ACHN (cell line): ENCODE results near the gene SIPA1.

Source experiments
- DNase-seq: peaks from one replicate; pipeline ENCODE4 v3.0.0-alpha.2; 2015
- in situ Hi-C: cut with HindIII; loops from 2 replicates; pipeline ENCODE4 v1.10.0; 2017; ENCODE audit warnings: low sequenced_read_pairs, low pct_ligation_motif_present, low pct_unique_long_range_greater_than_20kb

Gene SIPA1

DNA sequence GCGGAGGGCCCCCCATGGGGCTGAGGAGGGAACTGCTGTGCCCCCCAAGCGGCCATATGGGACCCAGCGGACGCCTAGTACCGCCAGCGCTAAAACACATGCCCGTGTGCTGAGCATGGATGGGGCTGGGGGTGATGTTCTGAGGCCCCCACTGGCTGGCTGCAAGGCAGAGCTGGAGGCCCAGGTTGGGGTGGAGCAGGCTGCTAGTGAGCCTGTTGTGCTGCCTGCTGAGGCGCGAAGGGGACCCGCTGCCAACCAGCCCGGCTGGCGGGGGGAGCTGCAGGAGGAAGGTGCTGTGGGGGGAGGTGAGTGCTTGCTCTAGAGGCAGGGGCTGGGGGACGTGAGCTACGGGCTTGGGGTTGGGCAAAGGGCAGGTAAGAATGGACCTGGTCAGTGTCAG lies 19.1 kb upstream of the SIPA1 start:
- DNase-seq = no peak
- in situ Hi-C loops = no loop called here

DNA sequence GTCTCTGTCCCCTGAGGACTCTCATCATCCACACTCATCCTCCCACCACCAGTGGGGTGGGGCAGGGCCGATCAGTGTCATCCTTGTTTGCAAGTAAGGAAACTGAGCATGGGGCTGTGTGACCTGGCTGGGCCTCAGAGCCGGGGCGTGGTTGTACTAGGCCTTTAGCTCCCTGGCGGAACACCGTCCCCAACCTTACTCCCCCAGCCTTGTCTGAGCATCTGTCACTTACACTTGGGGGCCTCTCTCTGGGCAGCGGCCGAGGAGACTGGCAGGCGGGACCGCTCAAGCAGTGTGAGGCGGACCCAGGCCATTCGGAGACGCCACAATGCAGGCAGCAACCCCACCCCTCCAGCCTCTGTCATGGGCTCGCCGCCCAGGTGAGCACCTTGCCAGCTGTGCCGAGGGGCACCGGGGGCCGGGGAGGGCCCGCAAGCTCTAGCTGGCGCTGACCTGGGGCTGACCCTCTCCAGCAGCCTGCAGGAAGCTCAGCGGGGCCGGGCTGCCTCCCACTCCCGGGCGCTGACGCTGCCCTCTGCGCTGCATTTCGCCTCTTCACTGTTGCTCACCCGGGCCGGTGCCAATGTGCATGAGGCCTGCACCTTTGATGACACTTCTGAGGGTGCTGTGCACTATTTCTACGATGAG lies 18.5 kb upstream of the SIPA1 start:
- in situ Hi-C loops = no loop called here
- no peak for DNase-seq

DNA sequence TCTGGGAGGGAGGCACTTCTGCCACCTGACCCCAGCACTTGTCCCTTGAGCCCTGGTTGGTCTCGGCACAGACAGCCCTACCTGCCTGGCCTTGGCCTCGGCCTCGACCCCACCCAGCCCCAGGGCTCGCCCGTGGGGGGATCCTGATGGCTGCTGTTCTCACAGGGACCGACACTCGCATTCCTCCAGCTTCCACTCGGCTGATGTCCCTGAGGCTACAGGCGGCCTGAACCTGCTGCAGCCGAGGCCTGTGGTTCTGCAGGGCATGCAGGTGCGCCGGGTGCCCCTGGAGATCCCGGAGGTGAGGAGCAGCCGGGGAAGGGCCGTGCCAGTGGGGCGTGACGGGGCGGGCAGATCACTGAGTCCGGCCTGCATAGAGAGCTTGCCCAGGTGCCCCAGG lies 17.2 kb upstream of the SIPA1 start:
- in situ Hi-C loops = no loop called here

DNA sequence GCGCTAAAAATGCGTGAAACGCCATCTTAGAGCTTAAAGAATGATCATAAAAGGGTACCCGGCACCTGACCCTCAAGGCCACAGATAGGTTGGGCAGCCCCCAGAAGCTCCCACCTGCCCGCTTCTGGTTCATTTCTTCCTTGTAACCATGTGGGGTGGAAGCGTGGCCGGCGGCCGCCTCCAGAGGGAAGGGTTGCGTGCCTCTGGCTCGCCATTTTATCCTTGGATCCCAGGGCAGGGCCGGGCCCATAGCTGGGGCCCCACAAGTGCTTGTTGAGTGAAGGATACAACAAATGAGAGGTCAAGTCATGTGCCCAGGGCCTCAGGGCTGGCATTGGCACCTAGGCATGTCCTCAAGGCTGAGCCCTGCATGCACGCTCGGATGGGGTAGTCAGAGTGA lies 16.4 kb upstream of the SIPA1 start:
- in situ Hi-C loops = no loop called here

More for the DNA sequence above, 17.2 kb upstream of the SIPA1 start:
- DNase-seq = no peak

DNA sequence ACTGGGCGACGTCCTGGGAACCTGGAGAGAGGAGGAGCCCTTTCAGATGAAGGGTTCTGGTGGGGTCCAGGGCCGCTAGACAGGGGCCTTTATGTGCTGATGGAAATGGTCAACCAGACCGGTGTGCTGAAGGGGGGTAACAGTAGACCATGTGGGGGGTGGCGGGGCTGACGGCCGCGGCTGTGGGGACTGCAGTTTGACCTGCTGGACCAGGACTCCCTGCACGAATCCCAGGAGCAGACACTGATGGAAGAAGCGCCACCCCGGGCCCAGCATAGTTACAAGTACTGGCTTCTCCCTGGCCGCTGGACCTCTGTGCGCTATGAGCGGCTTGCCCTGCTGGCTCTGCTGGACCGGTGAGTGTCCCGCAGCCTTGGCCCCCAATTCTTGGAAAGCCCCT lies 15.9 kb upstream of the SIPA1 start:
- no peak for DNase-seq

More for the DNA sequence above, 16.4 kb upstream of the SIPA1 start:
- no peak for DNase-seq

DNA sequence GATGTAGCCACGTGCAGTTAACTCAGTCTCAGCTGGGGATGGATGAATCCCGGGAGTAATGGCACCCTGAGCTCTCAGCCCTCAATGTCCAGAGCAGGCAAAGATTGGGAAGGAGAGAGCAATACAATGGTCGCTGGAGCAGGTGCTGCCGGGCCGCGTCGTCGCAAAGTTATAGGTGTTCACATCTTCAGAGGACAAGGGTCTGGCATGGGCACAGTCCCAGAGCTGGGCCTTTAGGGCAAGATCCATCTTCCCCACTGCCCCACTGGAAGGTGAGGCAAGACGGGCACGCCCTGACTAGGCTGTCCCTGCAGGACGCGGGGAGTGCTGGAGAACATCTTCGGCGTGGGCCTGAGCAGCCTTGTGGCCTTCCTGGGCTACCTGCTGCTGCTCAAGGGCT lies 14.7 kb upstream of the SIPA1 start:
- in situ Hi-C loops = no loop called here

More for the DNA sequence above, 15.9 kb upstream of the SIPA1 start:
- in situ Hi-C loops = no loop called here

DNA sequence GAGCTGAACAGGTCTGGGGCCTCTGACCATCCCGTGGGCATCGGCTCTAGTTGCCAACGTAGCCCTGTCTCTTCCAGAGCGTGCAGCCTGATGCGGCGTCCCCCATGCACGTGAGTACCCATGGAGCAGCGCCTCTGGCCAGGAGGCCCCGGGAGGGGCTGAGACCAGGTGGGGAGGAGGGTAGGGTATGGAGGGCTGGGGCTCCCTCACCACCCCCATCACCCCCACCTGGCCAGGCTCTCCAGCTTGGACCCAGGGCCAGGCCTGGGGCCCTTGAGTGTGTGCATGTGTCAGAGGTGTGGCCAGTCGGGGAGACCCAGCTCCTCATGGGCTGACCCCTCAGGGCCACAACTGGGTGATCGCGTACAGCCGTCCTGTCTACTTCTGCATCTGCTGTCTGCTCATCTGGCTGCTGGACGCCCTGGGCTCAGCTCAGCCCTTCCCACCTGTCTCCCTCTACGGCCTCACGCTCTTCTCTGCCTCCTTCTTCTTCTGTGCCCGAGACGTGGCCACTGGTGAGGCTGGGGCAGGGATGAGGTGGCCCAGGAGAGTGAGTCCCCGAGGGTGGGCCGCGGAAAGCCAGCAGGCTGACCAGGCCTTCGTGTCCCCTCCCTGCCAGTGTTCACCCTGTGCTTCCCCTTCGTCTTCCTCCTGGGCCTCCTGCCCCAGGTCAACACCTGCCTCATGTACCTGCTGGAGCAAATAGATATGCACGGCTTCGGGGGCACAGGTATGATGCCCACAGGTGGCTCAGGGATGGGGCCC lies 13.9 kb upstream of the SIPA1 start:
- DNase-seq = no peak
- in situ Hi-C loops = no loop called here

More for the DNA sequence above, 14.7 kb upstream of the SIPA1 start:
- no peak for DNase-seq

DNA sequence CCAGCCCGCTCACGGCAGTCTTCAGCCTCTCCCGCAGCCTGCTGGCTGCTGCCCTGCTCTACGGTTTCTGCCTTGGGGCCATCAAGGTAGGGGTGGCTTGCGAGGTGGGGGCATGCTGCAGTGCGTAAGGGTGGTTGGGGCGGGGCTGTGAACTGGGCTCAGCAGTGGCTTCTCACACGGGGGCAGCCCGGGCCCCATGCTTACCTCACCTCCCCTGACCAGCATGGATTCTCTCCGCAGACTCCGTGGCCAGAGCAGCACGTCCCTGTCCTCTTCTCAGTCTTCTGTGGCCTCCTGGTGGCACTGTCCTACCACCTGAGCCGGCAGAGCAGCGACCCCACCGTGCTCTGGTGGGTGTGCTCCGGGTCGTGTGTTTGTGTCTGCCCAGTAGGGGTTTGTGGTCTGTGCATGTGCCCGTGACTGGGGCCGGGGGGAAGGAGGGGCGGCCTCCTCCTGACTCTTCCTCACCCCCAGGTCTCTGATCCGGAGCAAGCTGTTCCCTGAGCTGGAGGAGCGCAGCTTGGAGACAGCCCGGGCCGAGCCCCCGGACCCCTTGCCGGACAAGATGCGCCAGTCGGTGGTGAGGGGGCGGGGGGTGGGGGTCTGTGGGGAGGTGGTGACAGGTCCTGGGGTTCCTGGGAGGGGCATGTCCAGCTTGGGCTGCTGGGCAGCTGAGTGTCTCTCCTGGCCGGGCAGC lies 12.8 kb upstream of the SIPA1 start:
- in situ Hi-C loops = no loop called here

DNA sequence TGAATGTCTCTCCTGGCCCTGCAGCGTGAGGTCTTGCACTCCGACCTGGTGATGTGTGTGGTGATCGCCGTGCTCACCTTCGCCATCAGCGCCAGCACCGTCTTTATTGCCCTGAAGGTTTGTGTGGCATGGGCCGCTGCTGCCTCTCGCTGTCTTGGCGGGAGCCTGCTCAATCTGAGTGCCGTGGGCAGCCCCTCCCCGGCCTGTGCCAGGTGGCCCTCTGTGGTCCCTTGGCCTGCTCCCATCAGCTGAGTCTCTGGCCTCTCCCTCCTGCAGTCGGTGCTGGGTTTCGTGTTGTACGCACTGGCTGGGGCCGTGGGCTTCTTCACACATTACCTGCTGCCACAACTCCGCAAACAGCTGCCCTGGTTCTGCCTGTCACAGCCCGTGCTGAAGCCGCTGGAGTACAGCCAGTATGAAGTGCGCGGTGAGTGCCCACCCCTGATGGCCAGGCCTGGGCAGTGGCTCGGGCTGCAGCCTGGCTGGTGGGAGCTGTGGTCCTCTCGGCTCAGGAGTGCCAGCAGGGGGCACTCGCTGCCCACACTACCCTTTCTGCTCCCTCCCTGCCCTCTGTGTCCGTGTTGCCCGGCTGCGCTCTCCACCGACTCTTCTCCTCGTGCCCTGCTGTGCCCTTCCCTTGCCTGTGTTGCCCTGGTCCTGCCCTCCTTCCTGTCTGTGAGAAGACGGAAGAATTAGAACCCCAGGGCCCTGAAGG lies 12.1 kb upstream of the SIPA1 start:
- DNase-seq = peak; percentile 40
- in situ Hi-C loops = no loop called here

More for the DNA sequence above, 12.8 kb upstream of the SIPA1 start:
- DNase-seq = no peak

DNA sequence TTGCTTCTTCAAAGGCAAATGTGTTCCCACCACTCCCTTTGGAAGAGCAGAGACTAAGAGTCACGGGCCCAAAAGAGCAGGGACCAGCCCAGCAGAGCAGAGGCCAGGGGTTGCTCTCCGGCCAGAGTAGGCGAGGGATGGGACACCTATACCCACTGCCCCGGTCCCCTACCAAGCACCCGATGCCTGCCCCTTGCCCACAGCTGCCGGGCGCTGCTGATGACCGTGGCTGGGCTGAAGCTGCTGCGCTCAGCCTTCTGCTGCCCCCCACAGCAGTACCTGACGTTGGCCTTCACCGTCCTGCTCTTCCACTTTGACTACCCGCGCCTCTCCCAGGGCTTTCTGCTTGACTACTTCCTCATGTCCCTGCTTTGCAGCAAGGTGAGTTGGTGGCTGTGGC lies 10.7 kb upstream of the SIPA1 start:
- no peak for DNase-seq
- in situ Hi-C loops = no loop called here

DNA sequence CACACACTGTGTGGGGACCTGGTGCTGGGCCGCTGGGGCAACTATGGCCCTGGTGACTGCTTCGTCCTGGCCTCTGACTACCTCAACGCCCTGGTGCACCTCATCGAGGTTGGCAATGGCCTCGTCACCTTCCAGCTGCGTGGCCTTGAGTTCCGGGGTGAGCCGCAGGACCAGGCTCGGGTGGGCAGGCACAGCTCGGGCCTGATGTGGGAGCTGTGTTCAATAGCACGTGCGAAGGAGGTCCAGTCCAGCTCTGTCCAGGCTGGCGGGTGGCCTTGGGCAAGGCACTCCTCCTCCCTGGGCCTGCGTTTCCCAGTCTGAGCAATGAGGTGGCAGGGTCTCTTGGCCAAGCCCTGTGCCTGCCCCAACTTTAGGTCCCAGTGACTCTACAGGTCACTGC lies 8.3 kb upstream of the SIPA1 start:
- no peak for DNase-seq
- in situ Hi-C loops = no loop called here

DNA sequence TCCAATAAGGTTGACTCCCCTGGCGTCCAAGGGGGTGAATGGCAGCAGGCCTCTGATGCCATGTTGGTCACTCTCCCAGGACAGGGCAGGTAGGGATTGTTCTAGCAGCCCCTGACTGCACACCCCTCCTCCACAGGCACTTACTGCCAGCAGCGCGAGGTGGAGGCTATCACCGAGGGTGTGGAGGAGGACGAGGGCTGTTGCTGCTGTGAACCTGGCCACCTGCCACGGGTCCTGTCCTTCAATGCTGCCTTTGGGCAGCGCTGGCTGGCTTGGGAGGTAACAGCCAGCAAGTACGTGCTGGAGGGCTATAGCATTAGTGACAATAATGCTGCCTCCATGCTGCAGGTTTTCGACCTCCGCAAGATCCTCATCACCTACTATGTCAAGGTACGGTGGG lies 7.7 kb upstream of the SIPA1 start:
- in situ Hi-C loops = no loop called here

DNA sequence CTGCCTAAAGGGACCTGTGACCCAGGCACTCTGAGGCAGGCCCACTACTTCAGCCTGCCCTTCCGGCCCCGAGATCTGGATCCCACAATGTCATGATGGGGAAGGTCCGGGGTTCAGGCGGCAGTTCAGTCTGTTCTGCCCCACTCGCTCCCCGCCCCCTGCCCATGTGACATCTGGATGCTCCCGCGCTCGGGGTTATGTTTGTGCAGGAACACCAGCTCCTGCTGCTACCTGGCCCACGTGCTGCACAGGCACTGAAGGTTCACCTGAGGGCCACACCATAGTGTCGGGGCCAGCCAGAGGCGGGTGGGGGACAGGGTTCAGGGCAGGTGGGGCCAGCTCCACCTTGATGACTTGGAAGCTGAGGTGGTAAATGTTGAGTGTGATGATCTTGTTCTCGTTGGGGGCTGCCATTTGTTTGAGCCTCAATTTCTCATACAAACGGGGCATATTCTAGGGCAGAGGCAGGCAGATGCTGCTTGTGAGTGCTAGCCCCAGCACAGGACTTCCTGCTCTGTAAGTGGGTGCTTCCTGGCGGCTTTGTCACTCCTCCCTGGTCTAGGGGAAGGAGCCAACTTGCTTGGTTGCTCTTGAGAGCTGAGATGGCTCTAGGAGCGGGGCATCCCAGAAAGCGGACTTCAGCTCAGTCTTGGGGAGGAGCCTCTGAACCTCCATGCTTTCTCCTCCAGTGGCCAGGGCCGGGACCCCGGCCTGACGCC lies 4.4 kb upstream of the SIPA1 start:
- no peak for DNase-seq
- in situ Hi-C loops = no loop called here

More for the DNA sequence above, 7.7 kb upstream of the SIPA1 start:
- no peak for DNase-seq

DNA sequence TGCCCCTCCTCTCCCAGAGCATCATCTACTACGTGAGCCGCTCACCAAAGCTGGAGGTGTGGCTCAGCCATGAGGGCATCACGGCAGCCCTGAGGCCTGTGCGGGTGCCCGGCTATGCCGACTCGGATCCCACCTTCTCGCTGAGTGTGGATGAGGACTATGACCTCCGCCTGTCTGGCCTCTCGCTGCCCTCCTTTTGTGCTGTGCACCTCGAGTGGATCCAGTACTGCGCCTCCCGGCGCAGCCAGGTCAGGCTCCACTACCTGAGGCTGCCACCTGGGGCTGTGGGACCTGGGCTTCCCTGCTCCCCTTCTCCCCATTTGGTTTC lies 3.8 kb upstream of the SIPA1 start:
- no peak for DNase-seq
- in situ Hi-C loops = no loop called here

DNA sequence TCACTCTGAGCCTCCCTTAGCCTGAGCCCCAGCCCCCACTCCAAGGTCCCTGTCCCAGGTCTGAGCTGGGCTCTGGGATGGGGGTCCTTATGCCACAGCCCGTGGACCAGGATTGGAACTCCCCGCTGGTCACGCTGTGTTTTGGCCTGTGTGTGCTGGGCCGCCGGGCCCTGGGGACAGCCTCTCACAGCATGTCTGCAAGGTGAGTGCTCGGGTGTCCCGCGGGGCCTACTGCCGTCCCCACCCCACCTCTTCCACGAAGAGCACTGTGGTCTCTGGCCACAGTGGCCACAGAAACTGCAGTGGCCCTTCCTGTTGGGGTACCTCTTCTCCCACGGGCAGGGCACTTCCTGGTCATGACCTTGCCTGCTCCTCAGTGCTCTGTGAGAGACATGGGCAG lies 3.5 kb upstream of the SIPA1 start:
- DNase-seq = no peak
- in situ Hi-C loops = no loop called here

DNA sequence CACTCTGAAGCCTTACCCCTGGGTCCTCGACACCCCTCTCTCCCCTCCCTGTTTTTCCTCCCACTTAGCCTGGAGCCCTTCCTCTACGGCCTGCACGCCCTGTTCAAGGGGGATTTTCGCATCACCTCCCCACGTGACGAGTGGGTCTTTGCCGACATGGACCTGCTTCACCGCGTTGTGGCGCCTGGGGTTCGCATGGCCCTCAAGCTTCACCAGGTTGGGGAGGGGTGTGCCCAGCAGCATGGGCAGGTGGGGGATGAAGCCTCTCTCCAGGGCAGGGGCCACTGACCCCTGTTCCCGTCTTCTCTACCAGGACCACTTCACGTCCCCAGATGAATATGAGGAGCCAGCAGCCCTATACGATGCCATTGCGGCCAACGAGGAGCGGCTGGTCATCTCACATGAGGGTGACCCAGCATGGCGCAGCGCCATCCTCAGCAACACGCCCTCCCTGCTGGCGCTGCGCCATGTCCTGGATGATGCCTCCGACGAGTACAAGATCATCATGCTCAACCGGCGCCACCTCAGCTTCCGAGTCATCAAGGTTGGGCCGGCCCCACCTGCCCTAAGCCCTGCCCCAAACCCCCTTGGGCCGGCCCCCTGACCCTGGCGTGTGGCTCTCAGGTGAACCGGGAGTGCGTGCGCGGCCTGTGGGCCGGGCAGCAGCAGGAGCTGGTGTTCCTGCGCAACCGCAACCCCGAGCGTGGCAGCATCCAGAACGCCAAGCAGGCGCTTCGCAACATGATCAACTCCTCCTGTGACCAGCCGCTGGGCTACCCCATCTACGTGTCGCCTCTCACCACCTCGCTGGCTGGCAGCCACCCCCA lies 2.8 kb upstream of the SIPA1 start:
- in situ Hi-C loops = no loop called here
- no peak for DNase-seq

DNA sequence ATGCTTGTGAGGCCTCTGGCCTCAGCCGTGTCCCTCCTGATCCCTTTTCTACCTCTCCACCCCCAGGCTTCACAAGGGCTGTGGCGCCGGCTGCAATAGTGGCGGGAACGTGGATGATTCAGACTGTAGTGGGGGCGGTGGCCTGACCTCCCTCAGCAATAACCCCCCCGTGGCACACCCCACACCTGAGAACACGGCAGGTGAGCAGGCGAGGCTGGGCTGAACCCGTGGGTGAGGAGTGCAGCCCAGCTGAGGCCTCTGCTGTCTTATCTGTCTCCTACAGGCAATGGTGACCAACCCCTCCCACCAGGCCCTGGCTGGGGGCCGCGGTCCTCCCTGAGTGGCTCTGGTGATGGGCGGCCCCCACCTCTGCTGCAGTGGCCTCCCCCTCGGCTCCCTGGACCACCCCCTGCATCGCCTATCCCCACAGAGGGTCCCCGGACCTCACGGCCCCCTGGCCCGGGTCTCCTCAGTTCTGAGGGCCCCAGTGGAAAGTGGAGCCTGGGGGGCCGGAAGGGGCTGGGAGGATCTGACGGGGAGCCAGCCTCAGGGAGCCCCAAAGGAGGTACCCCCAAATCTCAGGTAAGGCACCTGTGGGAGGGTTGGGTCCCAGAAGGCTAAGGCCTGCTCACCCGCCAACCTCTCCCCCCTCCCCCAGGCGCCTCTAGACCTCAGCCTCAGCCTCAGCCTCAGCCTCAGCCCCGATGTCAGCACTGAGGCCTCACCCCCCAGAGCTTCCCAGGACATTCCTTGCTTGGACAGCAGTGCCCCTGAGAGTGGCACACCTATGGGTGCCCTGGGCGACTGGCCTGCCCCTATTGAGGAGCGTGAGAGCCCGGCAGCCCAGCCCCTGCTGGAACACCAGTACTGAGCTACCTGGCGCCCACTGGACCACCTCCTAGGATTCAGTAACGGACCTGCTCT lies 1.5 kb upstream of the SIPA1 start:
- no peak for DNase-seq
- in situ Hi-C loops = no loop called here
